Panc1 (cell line): Measurements from ENCODE around the gene TEDC1. TPM values are rescaled to one million over a fixed set of nuclear protein-coding genes. Genes with fewer than 3 reads are reported as not detected.

ENCODE experiments used
- ATAC-seq: fragments of 200-7000 bp; cut with Tn5 transposase; 2 replicates; pipeline ENCODE4 v1.9.1; 2020; ENCODE audit warnings: mild to moderate bottlenecking, moderate library complexity
- BruUV-seq: library from RNA; stranded (reverse); fragments of 400-500 nt; replicated peaks from 2 replicates; lab custom pipeline; 2021; lab: Mats Ljungman, UMichigan
- CTCF ChIA-PET: fragments of 300-600 bp; sonication (Branson Sonifier 250); formaldehyde crosslinking; loops from one replicate; lab custom pipeline; 2022; ENCODE audit warnings: antibody characterized with exemption; lab: Charles Lee
- POLR2A ChIA-PET: fragments of 300-600 bp; sonication (Branson Sonifier 250); formaldehyde crosslinking; loops from one replicate; lab custom pipeline; 2022; ENCODE audit warnings: antibody characterized with exemption; lab: Charles Lee
- DNase-seq: peaks from one replicate; pipeline ENCODE4 v3.0.0-alpha.2; 2010; ENCODE audit warnings: low read depth, low spot score
- H3K27ac ChIP-seq: 2 replicates; pipeline ENCODE4 v1.5.1; 2011; ENCODE audit warnings: mild to moderate bottlenecking, low read length, inconsistent platforms
- H3K27me3 ChIP-seq: fragments of 200-500 bp; sonication (Bioruptor generic); 2 replicates; pipeline ENCODE4 v1.6.0; 2014; ENCODE audit warnings: low read length, inconsistent platforms; ENCODE audit not compliant: control insufficient read depth, insufficient read depth
- H3K36me3 ChIP-seq: fragments of 200-500 bp; sonication (Bioruptor generic); 2 replicates; pipeline ENCODE4 v1.5.1; 2014; ENCODE audit warnings: inconsistent platforms, mild to moderate bottlenecking, low read length, moderate library complexity; ENCODE audit not compliant: control insufficient read depth, insufficient read depth
- H3K4me1 ChIP-seq: 2 replicates; pipeline ENCODE4 v1.5.1; 2011; ENCODE audit warnings: inconsistent platforms, mild to moderate bottlenecking, low read length, moderate library complexity; ENCODE audit not compliant: control insufficient read depth, insufficient read depth
- H3K4me3 ChIP-seq, 2 experiments: 2 replicates each; pipeline ENCODE4 v1.5.1; 2011 to 2012; ENCODE audit warnings: low read depth in 2 of 2, low read length in 2 of 2, mild to moderate bottlenecking in 2 of 2, inconsistent platforms in 1 of 2, moderate library complexity in 1 of 2
- H3K9me3 ChIP-seq: fragments of 200-500 bp; sonication (Bioruptor generic); 2 replicates; pipeline ENCODE4 v1.5.1; 2014; ENCODE audit warnings: low read depth, mild to moderate bottlenecking, inconsistent platforms, low read length, moderate library complexity; ENCODE audit not compliant: control insufficient read depth, insufficient read depth
- CTCF ChIP-seq: fragments of 450-650 bp; IDR thresholded peaks from 2 replicates; pipeline ENCODE4 v1.5.1; 2017; ENCODE audit warnings: mild to moderate bottlenecking
- POLR2AphosphoS5 ChIP-seq: IDR thresholded peaks from 2 replicates; pipeline ENCODE4 v1.6.1; 2012; ENCODE audit warnings: mild to moderate bottlenecking, low read depth, low read length, moderate library complexity
- REST ChIP-seq, 2 experiments: IDR thresholded peaks; 2 replicates each; pipeline ENCODE4 v1.6.1; 2011 to 2012; ENCODE audit warnings: low read depth in 2 of 2, control low read depth in 1 of 2, low read length in 1 of 2, mild to moderate bottlenecking in 1 of 2, moderate library complexity in 1 of 2; ENCODE audit not compliant: insufficient read depth in 1 of 2
- SIN3A ChIP-seq: IDR thresholded peaks from 2 replicates; pipeline ENCODE4 v1.6.1; 2012; ENCODE audit warnings: low read depth, mild to moderate bottlenecking, low read length, moderate library complexity, borderline replicate concordance; ENCODE audit not compliant: insufficient read depth
- TCF7L2 ChIP-seq: IDR thresholded peaks from 2 replicates; pipeline ENCODE4 v1.6.1; 2011; ENCODE audit warnings: mild to moderate bottlenecking, low read depth, low read length, inconsistent platforms
- in situ Hi-C: cut with HindIII; loops from 2 replicates; pipeline ENCODE4 v1.10.0; 2016; ENCODE audit warnings: low sequenced_read_pairs, low pct_unique_long_range_greater_than_20kb
- intact Hi-C: fragments of 100-400 bp; cut with micrococcal nuclease; formaldehyde crosslinking; loops from one replicate; pipeline ENCODE4 v1.10.0; 2022; ENCODE audit not compliant: unreplicated experiment
- total RNA-seq: library from RNA; stranded (reverse); gene quantifications from one replicate; pipeline ENCODE4 v1.2.1, GENCODE V29; 2021; ENCODE audit not compliant: unreplicated experiment

TEDC1 gene
- total RNA-seq, 1 experiment from 2014 or later = 47.8 TPM

- BruUV-seq = no TSS peak
- in situ Hi-C loops (no loop called here), intact Hi-C loops (no loop called here)
- Histone ChIP-seq H3K27ac (no peak overlapping the region), H3K9me3 (no peaks in the 10 kb centered on the region), H3K27me3 (no peaks in the 10 kb centered on the region), H3K4me3 (no peak overlapping the region), H3K4me1 (no peaks in the 10 kb centered on the region), H3K36me3 (no peaks in the 10 kb centered on the region)
- CTCF ChIA-PET = interaction anchor here (0.7 kb wide), 1 partner anchor 14 kb away, joined by 3 read pairs; no protein-coding TSS in a partner anchor
- peak; percentile 72 for TF ChIP-seq CTCF
- no peak for TF ChIP-seq POLR2AphosphoS5
- TF ChIP-seq TCF7L2 = no peak
- POLR2A ChIA-PET = interaction anchor here (0.7 kb wide), 1 partner anchor 80 kb away, joined by 3 read pairs; no protein-coding TSS in a partner anchor
- DNase-seq (no peak), ATAC-seq (peak; percentile 43)
Measured at GRCh38 chr14:105532735-105533141, 41.7 kb downstream of the TEDC1 start.

GRCh38 chr14:105533391-105533790, 42.3 kb downstream of the TEDC1 start:
- no peaks in the 10 kb centered on the region for H3K4me1 ChIP-seq
- no peak overlapping the region for H3K4me3 ChIP-seq
- H3K36me3 ChIP-seq = no peaks in the 10 kb centered on the region
- no peaks in the 10 kb centered on the region for H3K27me3 ChIP-seq
- intact Hi-C loops (no loop called here), in situ Hi-C loops (no loop called here)
- no peak for ATAC-seq
- CTCF ChIA-PET = interaction anchor here (0.7 kb wide), 1 partner anchor 15 kb away, joined by 3 read pairs; no protein-coding TSS in a partner anchor
- POLR2A ChIA-PET = no interaction called here
- no peak overlapping the region for H3K27ac ChIP-seq
- TF ChIP-seq SIN3A = no peak
- TF ChIP-seq POLR2AphosphoS5 = no peak
- no peak for TF ChIP-seq TCF7L2
- no peak for TF ChIP-seq REST (IDR thresholded peaks at IDR 0.05; ENCODE audit: insufficient read depth in 1 of 2, low read depth in 2 of 2, low read length in 1 of 2)
- TF ChIP-seq CTCF = no peak
- no TSS peak for BruUV-seq
- no peak for DNase-seq
- H3K9me3 ChIP-seq = no peaks in the 10 kb centered on the region
